Fibroblast of pulmonary artery (primary cell): Measurements from ENCODE around the gene VAPB.

Experiments used
- DNase-seq: peaks from one replicate; pipeline ENCODE4 v3.0.0-alpha.2; 2010; ENCODE audit warnings: low read depth
- H3K4me3 ChIP-seq: replicated peaks from 2 replicates; pipeline ENCODE4 v1.5.1; 2011; ENCODE audit warnings: low read depth, mild to moderate bottlenecking, control low read depth, low read length, moderate library complexity
- CTCF ChIP-seq: IDR thresholded peaks from 2 replicates; pipeline ENCODE4 v1.5.1; 2011; ENCODE audit warnings: mild to moderate bottlenecking, control low read depth, low read length, inconsistent platforms; ENCODE audit errors: missing control alignments

Gene VAPB

GRCh38 chr20:58428364-58428763 lies 39.3 kb downstream of the VAPB start:
- H3K4me3 ChIP-seq: no peak overlapping the region
- no peak for DNase-seq
- TF ChIP-seq CTCF: no peak

GRCh38 chr20:58429303-58429702 lies 40.3 kb downstream of the VAPB start:
- TF ChIP-seq CTCF: no peak
- no peak overlapping the region for H3K4me3 ChIP-seq
- no peak for DNase-seq

- H3K4me3 ChIP-seq: no peak overlapping the region
- TF ChIP-seq CTCF: no peak
- DNase-seq: no peak
Observed at GRCh38 chr20:58431134-58431533, 42.1 kb downstream of the VAPB start.

- TF ChIP-seq CTCF: no peak
- no peak overlapping the region for H3K4me3 ChIP-seq
- DNase-seq: peak; percentile 51
Observed at GRCh38 chr20:58432186-58432954, 43.3 kb downstream of the VAPB start.

GRCh38 chr20:58433029-58433647 lies 44.1 kb downstream of the VAPB start:
- no peak for TF ChIP-seq CTCF
- no peak overlapping the region for H3K4me3 ChIP-seq
- no peak for DNase-seq

GRCh38 chr20:58433759-58434158 lies 44.7 kb downstream of the VAPB start:
- DNase-seq: peak; percentile 76
- no peak overlapping the region for H3K4me3 ChIP-seq
- no peak for TF ChIP-seq CTCF
